Measurements from ENCODE around the gene AGBL1. TPM values are rescaled to one million over a fixed set of nuclear protein-coding genes. Genes with fewer than 3 reads are reported as not detected.

The AGBL1 gene
- total RNA-seq, 1 donor from 2014 or later: 5.5 TPM

- no peak for DNase-seq (ENCODE audit: low spot score)
- Mint-ChIP-seq H3K9me3 (no peaks in the 10 kb centered on the region), H3K27ac (no peak overlapping the region), H3K4me1 (no peaks in the 10 kb centered on the region), H3K36me3 (no peaks in the 10 kb centered on the region), H3K27me3 (ENCODE audit: insufficient read depth, low read depth) (peaks cover 2% of the 10 kb centered on the region), H3K4me3 (no peak overlapping the region)
- no peaks in the 10 kb centered on the region for H4K20me1 ChIP-seq (ENCODE audit: low read depth)
- no peak overlapping the region for H2AFZ ChIP-seq (replicated peaks)
- TF ChIP-seq EZH2phosphoT487 (IDR thresholded peaks at IDR 0.05): no peak
- TF ChIP-seq, protein P1, sequence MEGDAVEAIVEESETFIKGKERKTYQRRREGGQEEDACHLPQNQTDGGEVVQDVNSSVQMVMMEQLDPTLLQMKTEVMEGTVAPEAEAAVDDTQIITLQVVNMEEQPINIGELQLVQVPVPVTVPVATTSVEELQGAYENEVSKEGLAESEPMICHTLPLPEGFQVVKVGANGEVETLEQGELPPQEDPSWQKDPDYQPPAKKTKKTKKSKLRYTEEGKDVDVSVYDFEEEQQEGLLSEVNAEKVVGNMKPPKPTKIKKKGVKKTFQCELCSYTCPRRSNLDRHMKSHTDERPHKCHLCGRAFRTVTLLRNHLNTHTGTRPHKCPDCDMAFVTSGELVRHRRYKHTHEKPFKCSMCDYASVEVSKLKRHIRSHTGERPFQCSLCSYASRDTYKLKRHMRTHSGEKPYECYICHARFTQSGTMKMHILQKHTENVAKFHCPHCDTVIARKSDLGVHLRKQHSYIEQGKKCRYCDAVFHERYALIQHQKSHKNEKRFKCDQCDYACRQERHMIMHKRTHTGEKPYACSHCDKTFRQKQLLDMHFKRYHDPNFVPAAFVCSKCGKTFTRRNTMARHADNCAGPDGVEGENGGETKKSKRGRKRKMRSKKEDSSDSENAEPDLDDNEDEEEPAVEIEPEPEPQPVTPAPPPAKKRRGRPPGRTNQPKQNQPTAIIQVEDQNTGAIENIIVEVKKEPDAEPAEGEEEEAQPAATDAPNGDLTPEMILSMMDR (IDR thresholded peaks at IDR 0.05): no peak
- no peak for TF ChIP-seq EZH2 (IDR thresholded peaks at IDR 0.05)
- no peaks in the 10 kb centered on the region for H3K9me3 ChIP-seq (ENCODE audit: low read depth)
- no peak overlapping the region for H3K4me2 ChIP-seq
- H3K79me2 ChIP-seq (ENCODE audit: low read depth): no peaks in the 10 kb centered on the region
- no peaks in the 10 kb centered on the region for H3F3A ChIP-seq (ENCODE audit: low read depth)
- H3K9ac ChIP-seq: no peak overlapping the region
- no peaks in the 10 kb centered on the region for H3K4me1 ChIP-seq
- H3K4me3 ChIP-seq: no peak overlapping the region
- H3K27ac ChIP-seq: no peak overlapping the region
- H3K36me3 ChIP-seq: no peaks in the 10 kb centered on the region
- H3K27me3 ChIP-seq: no peaks in the 10 kb centered on the region
These were observed 243.0 kb downstream of the AGBL1 start for GRCh38 chr15:86322629-86323028.

DNA sequence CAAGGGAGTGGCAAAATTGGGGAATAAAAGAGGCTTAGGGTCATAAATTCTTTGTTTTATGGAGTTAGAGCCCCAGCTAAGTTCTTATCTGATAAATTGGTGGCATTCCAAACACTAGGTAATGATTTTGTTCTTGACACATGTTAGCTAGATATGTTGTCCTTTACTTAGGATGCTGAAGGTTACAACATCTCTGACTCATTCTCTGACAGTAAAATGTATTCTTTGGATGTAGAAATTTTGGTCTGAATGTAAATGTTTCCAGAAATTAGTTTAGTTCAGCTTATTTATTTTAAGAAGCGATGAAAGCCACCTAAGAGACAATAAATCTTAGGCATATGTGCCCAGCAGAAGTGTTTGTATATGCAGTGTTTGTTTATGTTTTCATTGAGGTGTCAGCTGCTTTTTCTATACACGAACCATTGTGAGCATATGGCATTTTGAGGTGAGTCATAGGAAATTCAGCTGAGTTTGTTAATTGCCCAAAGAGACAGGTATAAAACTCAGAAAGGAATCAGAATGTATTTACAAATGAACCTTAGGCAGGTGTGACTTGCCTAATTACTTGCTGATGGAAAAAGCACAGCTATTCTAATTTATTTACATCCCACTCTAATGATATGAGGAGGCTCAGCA is 247.7 kb downstream of the AGBL1 start:
- no peak for DNase-seq (ENCODE audit: low spot score)
- Mint-ChIP-seq H3K4me3 (no peak overlapping the region), H3K9me3 (peaks cover 11% of the 10 kb centered on the region), H3K27me3 (ENCODE audit: insufficient read depth, low read depth) (peaks cover 2% of the 10 kb centered on the region), H3K36me3 (no peaks in the 10 kb centered on the region), H3K4me1 (no peaks in the 10 kb centered on the region), H3K27ac (no peak overlapping the region)
- no peak overlapping the region for H3K4me3 ChIP-seq
- no peaks in the 10 kb centered on the region for H3K4me1 ChIP-seq
- no peak overlapping the region for H3K4me2 ChIP-seq
- H3K27me3 ChIP-seq: no peaks in the 10 kb centered on the region
- H3K36me3 ChIP-seq: no peaks in the 10 kb centered on the region
- TF ChIP-seq EZH2phosphoT487 (IDR thresholded peaks at IDR 0.05): no peak
- TF ChIP-seq, protein P1 (IDR thresholded peaks at IDR 0.05): no peak
- no peak for TF ChIP-seq EZH2 (IDR thresholded peaks at IDR 0.05)
- no peaks in the 10 kb centered on the region for H3F3A ChIP-seq (ENCODE audit: low read depth)
- no peak overlapping the region for H3K9ac ChIP-seq
- no peak overlapping the region for H2AFZ ChIP-seq (replicated peaks)
- no peaks in the 10 kb centered on the region for H4K20me1 ChIP-seq (ENCODE audit: low read depth)
- H3K9me3 ChIP-seq (ENCODE audit: low read depth): no peaks in the 10 kb centered on the region
- H3K79me2 ChIP-seq (ENCODE audit: low read depth): no peaks in the 10 kb centered on the region
- H3K27ac ChIP-seq: no peak overlapping the region

GRCh38 chr15:86328658-86329057 is 249.0 kb downstream of the AGBL1 start:
- Histone ChIP-seq H3K4me3 (no peak overlapping the region), H3K27me3 (no peaks in the 10 kb centered on the region), H3K4me1 (no peaks in the 10 kb centered on the region), H4K20me1 (ENCODE audit: low read depth) (no peaks in the 10 kb centered on the region), H2AFZ (replicated peaks) (no peak overlapping the region), H3K9ac (no peak overlapping the region), H3K9me3 (ENCODE audit: low read depth) (no peaks in the 10 kb centered on the region), H3K79me2 (ENCODE audit: low read depth) (no peaks in the 10 kb centered on the region), H3K36me3 (no peaks in the 10 kb centered on the region), H3K27ac (no peak overlapping the region), H3F3A (ENCODE audit: low read depth) (no peaks in the 10 kb centered on the region), H3K4me2 (no peak overlapping the region)
- no peaks in the 10 kb centered on the region for H3K36me3 Mint-ChIP-seq
- DNase-seq (ENCODE audit: low spot score): no peak
- peaks cover 2% of the 10 kb centered on the region for H3K27me3 Mint-ChIP-seq (ENCODE audit: insufficient read depth, low read depth)
- no peak overlapping the region for H3K27ac Mint-ChIP-seq
- peaks cover 16% of the 10 kb centered on the region for H3K9me3 Mint-ChIP-seq
- TF ChIP-seq EZH2phosphoT487 (IDR thresholded peaks at IDR 0.05) (no peak), EZH2 (IDR thresholded peaks at IDR 0.05) (no peak)
- TF ChIP-seq, protein P1 (IDR thresholded peaks at IDR 0.05): no peak
- H3K4me3 Mint-ChIP-seq: no peak overlapping the region
- H3K4me1 Mint-ChIP-seq: no peaks in the 10 kb centered on the region

Measured in neural progenitor cell (in vitro differentiated cells).